ENCODE data around the gene BRIP1. TPM values are rescaled to one million over a fixed set of nuclear protein-coding genes. Genes with fewer than 3 reads are reported as not detected.
"Not testable (repeated sequence)": the region's sequence is repeated elsewhere in the genome, so short reads cannot be mapped to it uniquely, and the experiment has no call there.

Gene BRIP1
- total RNA-seq, 1 experiment from 2014 or later = 4.7 TPM

DNA sequence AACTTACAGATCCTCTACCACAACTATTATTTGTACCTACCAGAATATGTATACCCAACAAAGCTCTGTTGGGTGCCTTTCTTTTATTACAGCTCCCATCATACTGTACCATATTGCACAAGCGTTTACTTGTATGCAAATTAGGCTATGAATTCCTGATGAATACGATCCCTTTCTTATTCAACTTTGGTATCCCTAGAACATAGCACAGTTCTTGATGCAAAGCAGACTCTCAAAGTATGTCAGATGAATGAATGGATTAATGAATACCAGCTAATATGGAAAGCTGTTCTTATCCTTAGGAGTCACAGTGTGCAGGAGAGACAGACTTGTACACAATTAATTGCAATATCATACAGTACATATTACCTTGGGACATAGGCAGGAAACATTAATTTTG is 192.6 kb downstream of the BRIP1 start:
- no peaks in the 10 kb centered on the region for H3K36me3 Mint-ChIP-seq (ENCODE audit: insufficient read depth, unreplicated experiment)
- no peak for TF ChIP-seq CTCF (IDR thresholded peaks at IDR 0.05; ENCODE audit: unreplicated experiment)
- H3K27ac Mint-ChIP-seq (ENCODE audit: low read depth, unreplicated experiment) = no peak overlapping the region
- H3K9me3 Mint-ChIP-seq (ENCODE audit: unreplicated experiment) = no peaks in the 10 kb centered on the region
- intact Hi-C loops (cut with micrococcal nuclease) = no loop called here
- no peaks in the 10 kb centered on the region for H3K27me3 Mint-ChIP-seq (ENCODE audit: insufficient read depth, unreplicated experiment)
- POLR2A ChIA-PET = no interaction called here
- no peak overlapping the region for H3K4me3 Mint-ChIP-seq (ENCODE audit: unreplicated experiment)
- peaks cover 5% of the 10 kb centered on the region for H3K4me1 Mint-ChIP-seq (ENCODE audit: insufficient read depth, unreplicated experiment)
- BruUV-seq (replicated peaks) = no TSS peak
- no peak for DNase-seq (ENCODE audit: unreplicated experiment)
- CTCF ChIA-PET = no interaction called here

- Mint-ChIP-seq H3K4me3 (ENCODE audit: unreplicated experiment) (no peak overlapping the region), H3K4me1 (ENCODE audit: insufficient read depth, unreplicated experiment) (peaks cover 5% of the 10 kb centered on the region), H3K27ac (ENCODE audit: low read depth, unreplicated experiment) (no peak overlapping the region), H3K27me3 (ENCODE audit: insufficient read depth, unreplicated experiment) (no peaks in the 10 kb centered on the region), H3K36me3 (ENCODE audit: insufficient read depth, unreplicated experiment) (no peaks in the 10 kb centered on the region), H3K9me3 (ENCODE audit: unreplicated experiment) (no peaks in the 10 kb centered on the region)
- ChIA-PET CTCF (no interaction called here), POLR2A (no interaction called here)
- intact Hi-C loops (cut with micrococcal nuclease) = no loop called here
- TF ChIP-seq CTCF (IDR thresholded peaks at IDR 0.05; ENCODE audit: unreplicated experiment) = no peak
- BruUV-seq (replicated peaks) = no TSS peak
- DNase-seq (ENCODE audit: unreplicated experiment) = no peak
Measured at GRCh38 chr17:61669522-61669921, 193.8 kb downstream of the BRIP1 start.

- no TSS peak for BruUV-seq (replicated peaks)
- CTCF ChIA-PET = interaction anchor here (0.6 kb wide), 1 partner anchor 819 kb away, joined by 3 read pairs; no protein-coding TSS in a partner anchor
Measured at GRCh38 chr17:61668486-61668885, 194.8 kb downstream of the BRIP1 start.

DNA sequence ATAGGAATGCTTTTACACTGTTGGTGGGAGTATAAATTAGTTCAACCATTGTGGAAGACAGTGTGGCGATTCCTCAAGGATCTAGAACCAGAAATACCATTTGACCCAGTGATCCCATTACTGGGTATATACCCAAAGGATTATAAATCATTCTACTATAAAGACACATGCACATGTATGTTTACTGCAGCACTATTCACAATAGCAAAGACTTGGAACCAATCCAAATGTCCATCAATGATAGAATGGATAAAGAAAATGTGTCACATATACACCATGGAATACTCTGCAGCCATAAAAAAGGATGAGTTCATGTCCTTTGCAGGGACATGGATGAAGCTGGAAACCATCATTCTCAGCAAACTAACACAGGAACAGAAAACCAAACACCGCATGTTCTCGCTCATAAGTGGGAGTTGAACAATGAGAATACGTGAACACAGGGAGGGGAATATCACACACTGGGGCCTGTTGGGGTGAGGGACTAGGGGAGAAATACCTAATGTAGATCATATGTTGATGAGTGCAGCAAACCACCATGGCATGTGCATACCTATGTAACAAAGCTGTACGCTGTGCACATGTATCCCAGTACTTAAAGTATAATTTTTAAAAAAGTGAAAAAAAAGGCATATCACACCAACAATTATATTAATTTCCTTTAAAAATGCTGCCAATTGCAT is 196.8 kb downstream of the BRIP1 start:
- H3K36me3 Mint-ChIP-seq (ENCODE audit: insufficient read depth, unreplicated experiment); intact Hi-C loops (cut with micrococcal nuclease); H3K27ac Mint-ChIP-seq (ENCODE audit: low read depth, unreplicated experiment); POLR2A ChIA-PET; DNase-seq (ENCODE audit: unreplicated experiment); H3K27me3 Mint-ChIP-seq (ENCODE audit: insufficient read depth, unreplicated experiment); CTCF ChIA-PET; H3K4me1 Mint-ChIP-seq (ENCODE audit: insufficient read depth, unreplicated experiment); H3K9me3 Mint-ChIP-seq (ENCODE audit: unreplicated experiment); BruUV-seq (replicated peaks); H3K4me3 Mint-ChIP-seq (ENCODE audit: unreplicated experiment): not testable (repeated sequence)

More at GRCh38 chr17:61668486-61668885, 194.8 kb downstream of the BRIP1 start:
- DNase-seq (ENCODE audit: unreplicated experiment) = no peak
- Mint-ChIP-seq H3K9me3 (ENCODE audit: unreplicated experiment) (no peaks in the 10 kb centered on the region), H3K36me3 (ENCODE audit: insufficient read depth, unreplicated experiment) (no peaks in the 10 kb centered on the region), H3K4me1 (ENCODE audit: insufficient read depth, unreplicated experiment) (peaks cover 5% of the 10 kb centered on the region), H3K27ac (ENCODE audit: low read depth, unreplicated experiment) (no peak overlapping the region), H3K4me3 (ENCODE audit: unreplicated experiment) (no peak overlapping the region), H3K27me3 (ENCODE audit: insufficient read depth, unreplicated experiment) (no peaks in the 10 kb centered on the region)
- no peak for TF ChIP-seq CTCF (IDR thresholded peaks at IDR 0.05; ENCODE audit: unreplicated experiment)
- POLR2A ChIA-PET = no interaction called here
- intact Hi-C loops (cut with micrococcal nuclease) = no loop called here

- Mint-ChIP-seq H3K4me1 (ENCODE audit: insufficient read depth, unreplicated experiment) (no peaks in the 10 kb centered on the region), H3K27ac (ENCODE audit: low read depth, unreplicated experiment) (no peak overlapping the region), H3K36me3 (ENCODE audit: insufficient read depth, unreplicated experiment) (no peaks in the 10 kb centered on the region), H3K4me3 (ENCODE audit: unreplicated experiment) (no peak overlapping the region), H3K27me3 (ENCODE audit: insufficient read depth, unreplicated experiment) (no peaks in the 10 kb centered on the region), H3K9me3 (ENCODE audit: unreplicated experiment) (no peaks in the 10 kb centered on the region)
- ChIA-PET POLR2A (no interaction called here), CTCF (no interaction called here)
- intact Hi-C loops (cut with micrococcal nuclease) = no loop called here
- no peak for DNase-seq (ENCODE audit: unreplicated experiment)
- no TSS peak for BruUV-seq (replicated peaks)
- no peak for TF ChIP-seq CTCF (IDR thresholded peaks at IDR 0.05; ENCODE audit: unreplicated experiment)
Measured at GRCh38 chr17:61663310-61663709, 200.0 kb downstream of the BRIP1 start.
